ENCODE results near the gene EEF2KMT. TPM values are rescaled to one million over a fixed set of nuclear protein-coding genes. Genes with fewer than 3 reads are reported as not detected.

The EEF2KMT gene
- total and polyA plus RNA-seq, 2 of the 4 experiments (the other 2 are of a cell fraction): 14.1 to 19.0 TPM

DNA sequence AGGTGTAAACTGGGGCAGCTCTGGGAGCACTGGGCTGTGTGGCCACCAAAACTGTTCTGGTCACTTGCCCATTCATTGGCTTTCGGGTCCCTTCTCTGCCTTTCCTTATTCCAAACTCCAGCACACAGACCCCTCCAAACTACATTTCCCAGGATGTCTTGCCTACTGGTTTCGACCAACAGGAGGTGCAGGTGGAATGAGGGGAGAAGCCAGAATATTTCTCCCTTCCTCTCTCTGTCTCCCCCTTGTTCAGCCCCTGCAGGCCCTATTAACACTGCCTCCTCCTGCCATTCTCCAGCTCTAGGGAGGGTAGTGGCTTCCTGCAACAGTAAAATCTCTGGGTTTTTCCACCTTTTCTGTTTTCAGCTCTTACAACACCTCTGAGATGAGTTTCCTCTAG lies 50.7 kb downstream of the EEF2KMT start:
- WGBS, 2 experiments (ENCODE audit: extremely low coverage in 2 of 2, insufficient read length in 1 of 2): no CpG with 5 or more reads among the region's 2 CpGs
- intact Hi-C loops (cut with micrococcal nuclease): no loop called here
- Histone ChIP-seq H4K8ac (ENCODE audit: low read depth in 2 of 2, low read length in 2 of 2) (no peak overlapping the region), H3K9ac (ENCODE audit: low read depth, low read length) (no peak overlapping the region), H2BK15ac (ENCODE audit: low read depth, low read length) (no peak overlapping the region), H3K18ac (ENCODE audit: low read depth, low read length) (no peak overlapping the region), H2AK9ac (replicated peaks; ENCODE audit: low read depth, low read length, poor library complexity) (no peak overlapping the region), H3K36me3 (ENCODE audit: control insufficient read depth, insufficient read depth, low read length) (no peaks in the 10 kb centered on the region), H3K27me3 (ENCODE audit: control insufficient read depth, insufficient read depth, low read length) (peaks cover 7% of the 10 kb centered on the region; the same call in 1 of the 2 replicates), H4K91ac (ENCODE audit: insufficient read depth, low read depth, low read length) (no peak overlapping the region), H2BK20ac (ENCODE audit: low read depth, low read length) (no peak overlapping the region), H4K5ac (ENCODE audit: low read depth, low read length) (no peak overlapping the region), H3K4ac (ENCODE audit: low read depth, low read length) (no peak overlapping the region), H2AK5ac (ENCODE audit: low read depth, low read length) (no peak overlapping the region), H3K14ac (replicated peaks; ENCODE audit: low read depth, low read length) (no peak overlapping the region), H3K4me2 (ENCODE audit: low read depth, low read length) (no peak overlapping the region), H3K4me3 (ENCODE audit: insufficient read depth, low read depth, low read length) (no peak overlapping the region), H2BK5ac (ENCODE audit: low read depth, low read length, poor library complexity, severe bottlenecking) (no peak overlapping the region), H3K9me1 (ENCODE audit: insufficient read depth, low read length) (peaks cover 2% of the 10 kb centered on the region; the same call in 1 of the 2 replicates), H2AFZ (replicated peaks; ENCODE audit: low read length, poor library complexity) (no peak overlapping the region), H2BK120ac (ENCODE audit: low read depth, low read length) (no peak overlapping the region), H4K20me1 (ENCODE audit: insufficient read depth, low read length) (no peaks in the 10 kb centered on the region), H3K9me3 (ENCODE audit: control insufficient read depth, insufficient read depth, low read length) (no peaks in the 10 kb centered on the region), H3K4me1 (ENCODE audit: control insufficient read depth, insufficient read depth, low read length) (no peaks in the 10 kb centered on the region), H3K79me1 (ENCODE audit: low read depth in 1 of 2, low read length in 2 of 2) (no peaks in the 10 kb centered on the region), H3K56ac (ENCODE audit: extremely low read depth, insufficient read depth, low read length) (no peak overlapping the region), H3K23ac (ENCODE audit: low read depth, low read length) (no peak overlapping the region), H3K27ac (ENCODE audit: insufficient read depth, low read length) (no peak overlapping the region)
- BruUV-seq (replicated peaks): no TSS peak
- dilution Hi-C loops (cut with HindIII; ENCODE audit: low sequenced_read_pairs, unreplicated experiment): no loop called here
- in situ Hi-C loops (cut with MboI; ENCODE audit: low sequenced_read_pairs): no loop called here
- no peak for DNase-seq
- CTCF ChIA-PET: no interaction called here
- POLR2A ChIA-PET (ENCODE audit: unreplicated experiment): no interaction called here
- ATAC-seq (ENCODE audit: low read depth): no peak
- TF ChIP-seq, protein P1, sequence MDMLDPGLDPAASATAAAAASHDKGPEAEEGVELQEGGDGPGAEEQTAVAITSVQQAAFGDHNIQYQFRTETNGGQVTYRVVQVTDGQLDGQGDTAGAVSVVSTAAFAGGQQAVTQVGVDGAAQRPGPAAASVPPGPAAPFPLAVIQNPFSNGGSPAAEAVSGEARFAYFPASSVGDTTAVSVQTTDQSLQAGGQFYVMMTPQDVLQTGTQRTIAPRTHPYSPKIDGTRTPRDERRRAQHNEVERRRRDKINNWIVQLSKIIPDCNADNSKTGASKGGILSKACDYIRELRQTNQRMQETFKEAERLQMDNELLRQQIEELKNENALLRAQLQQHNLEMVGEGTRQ (IDR thresholded peaks at IDR 0.05; ENCODE audit: low read depth, low read length): no peak
- no peak for TF ChIP-seq SMC3 (IDR thresholded peaks at IDR 0.05; ENCODE audit: low read depth, low read length)
- TF ChIP-seq, protein P2, sequence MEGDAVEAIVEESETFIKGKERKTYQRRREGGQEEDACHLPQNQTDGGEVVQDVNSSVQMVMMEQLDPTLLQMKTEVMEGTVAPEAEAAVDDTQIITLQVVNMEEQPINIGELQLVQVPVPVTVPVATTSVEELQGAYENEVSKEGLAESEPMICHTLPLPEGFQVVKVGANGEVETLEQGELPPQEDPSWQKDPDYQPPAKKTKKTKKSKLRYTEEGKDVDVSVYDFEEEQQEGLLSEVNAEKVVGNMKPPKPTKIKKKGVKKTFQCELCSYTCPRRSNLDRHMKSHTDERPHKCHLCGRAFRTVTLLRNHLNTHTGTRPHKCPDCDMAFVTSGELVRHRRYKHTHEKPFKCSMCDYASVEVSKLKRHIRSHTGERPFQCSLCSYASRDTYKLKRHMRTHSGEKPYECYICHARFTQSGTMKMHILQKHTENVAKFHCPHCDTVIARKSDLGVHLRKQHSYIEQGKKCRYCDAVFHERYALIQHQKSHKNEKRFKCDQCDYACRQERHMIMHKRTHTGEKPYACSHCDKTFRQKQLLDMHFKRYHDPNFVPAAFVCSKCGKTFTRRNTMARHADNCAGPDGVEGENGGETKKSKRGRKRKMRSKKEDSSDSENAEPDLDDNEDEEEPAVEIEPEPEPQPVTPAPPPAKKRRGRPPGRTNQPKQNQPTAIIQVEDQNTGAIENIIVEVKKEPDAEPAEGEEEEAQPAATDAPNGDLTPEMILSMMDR (conservative IDR thresholded peaks at IDR 0.05; ENCODE audit: low read depth, low read length): no peak
- no peak for TF ChIP-seq FOS (IDR thresholded peaks at IDR 0.05; ENCODE audit: low read depth, low read length)
- no peak for TF ChIP-seq RFX5 (IDR thresholded peaks at IDR 0.05; ENCODE audit: low read depth, low read length)
- TF ChIP-seq RCOR1 (IDR thresholded peaks at IDR 0.05; ENCODE audit: insufficient replicate concordance, low read length): no peak
- TF ChIP-seq RAD21 (IDR thresholded peaks at IDR 0.05; ENCODE audit: low read length): no peak
- TF ChIP-seq CEBPB (IDR thresholded peaks at IDR 0.05; ENCODE audit: low read depth, low read length): no peak
- TF ChIP-seq CHD1 (IDR thresholded peaks at IDR 0.05; ENCODE audit: low read depth, low read length): no peak
- TF ChIP-seq, protein P3, sequence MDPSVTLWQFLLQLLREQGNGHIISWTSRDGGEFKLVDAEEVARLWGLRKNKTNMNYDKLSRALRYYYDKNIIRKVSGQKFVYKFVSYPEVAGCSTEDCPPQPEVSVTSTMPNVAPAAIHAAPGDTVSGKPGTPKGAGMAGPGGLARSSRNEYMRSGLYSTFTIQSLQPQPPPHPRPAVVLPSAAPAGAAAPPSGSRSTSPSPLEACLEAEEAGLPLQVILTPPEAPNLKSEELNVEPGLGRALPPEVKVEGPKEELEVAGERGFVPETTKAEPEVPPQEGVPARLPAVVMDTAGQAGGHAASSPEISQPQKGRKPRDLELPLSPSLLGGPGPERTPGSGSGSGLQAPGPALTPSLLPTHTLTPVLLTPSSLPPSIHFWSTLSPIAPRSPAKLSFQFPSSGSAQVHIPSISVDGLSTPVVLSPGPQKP (IDR thresholded peaks at IDR 0.05; ENCODE audit: borderline replicate concordance, low read depth, low read length): no peak
- TF ChIP-seq NFE2L2 (IDR thresholded peaks at IDR 0.05; ENCODE audit: low read depth, low read length): no peak
- no peak for TF ChIP-seq POLR2A (IDR thresholded peaks at IDR 0.05; ENCODE audit: low read depth, low read length)
- TF ChIP-seq MAZ (IDR thresholded peaks at IDR 0.05; ENCODE audit: borderline replicate concordance, low read depth, low read length): no peak
- TF ChIP-seq MAFK (IDR thresholded peaks at IDR 0.05; ENCODE audit: low read depth, low read length): no peak
- TF ChIP-seq MXI1 (IDR thresholded peaks at IDR 0.05; ENCODE audit: borderline replicate concordance, low read depth, low read length): no peak
- TF ChIP-seq BHLHE40 (IDR thresholded peaks at IDR 0.05; ENCODE audit: low read depth, low read length): no peak
